ENCODE data around the gene MYBL2. TPM values are rescaled to one million over a fixed set of nuclear protein-coding genes. Genes with fewer than 3 reads are reported as not detected.

The MYBL2 gene
- total and polyA plus RNA-seq, 2 experiments from 2014 or later: 3.5 to 13.8 TPM

DNA sequence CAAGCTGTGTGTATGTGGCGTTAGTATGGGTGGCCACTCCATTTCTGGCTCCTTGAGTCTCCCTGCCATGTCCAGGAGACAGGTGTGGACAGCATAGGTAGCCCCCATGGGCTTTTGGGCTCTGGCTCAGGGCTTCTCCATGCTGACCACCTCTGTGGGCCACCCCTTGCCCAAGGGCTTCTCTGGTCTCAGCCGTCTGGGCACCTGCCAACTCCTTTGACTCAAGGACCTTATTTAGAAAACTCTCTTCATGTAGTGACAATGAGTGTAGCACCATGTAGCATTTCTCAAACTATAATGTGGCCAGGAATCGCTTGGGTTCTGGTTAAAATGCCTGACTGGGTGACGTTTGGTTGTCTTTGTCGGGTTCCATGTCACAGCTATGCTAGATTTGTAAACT is 65.0 kb downstream of the MYBL2 start:
- H3K9me2 ChIP-seq (replicated peaks; ENCODE audit: insufficient read depth): no peaks in the 10 kb centered on the region
- WGBS (ENCODE audit: low lambda C conversion rate, missing lambda C conversion rate): 79% methylated on average over 5 of the region's 5 CpGs
- H3K9me3 ChIP-seq (ENCODE audit: low read depth): no peaks in the 10 kb centered on the region
- H4K20me1 ChIP-seq (ENCODE audit: insufficient read depth, poor library complexity, severe bottlenecking): no peaks in the 10 kb centered on the region
- H3K36me3 ChIP-seq (replicated peaks; ENCODE audit: insufficient read depth, low read depth): no peaks in the 10 kb centered on the region
- no peaks in the 10 kb centered on the region for H3K27me3 ChIP-seq
- H3K4me2 ChIP-seq: no peak overlapping the region
- H3K4me3 ChIP-seq: no peak overlapping the region
- H2AFZ ChIP-seq: no peak overlapping the region
- TF ChIP-seq, protein P1, sequence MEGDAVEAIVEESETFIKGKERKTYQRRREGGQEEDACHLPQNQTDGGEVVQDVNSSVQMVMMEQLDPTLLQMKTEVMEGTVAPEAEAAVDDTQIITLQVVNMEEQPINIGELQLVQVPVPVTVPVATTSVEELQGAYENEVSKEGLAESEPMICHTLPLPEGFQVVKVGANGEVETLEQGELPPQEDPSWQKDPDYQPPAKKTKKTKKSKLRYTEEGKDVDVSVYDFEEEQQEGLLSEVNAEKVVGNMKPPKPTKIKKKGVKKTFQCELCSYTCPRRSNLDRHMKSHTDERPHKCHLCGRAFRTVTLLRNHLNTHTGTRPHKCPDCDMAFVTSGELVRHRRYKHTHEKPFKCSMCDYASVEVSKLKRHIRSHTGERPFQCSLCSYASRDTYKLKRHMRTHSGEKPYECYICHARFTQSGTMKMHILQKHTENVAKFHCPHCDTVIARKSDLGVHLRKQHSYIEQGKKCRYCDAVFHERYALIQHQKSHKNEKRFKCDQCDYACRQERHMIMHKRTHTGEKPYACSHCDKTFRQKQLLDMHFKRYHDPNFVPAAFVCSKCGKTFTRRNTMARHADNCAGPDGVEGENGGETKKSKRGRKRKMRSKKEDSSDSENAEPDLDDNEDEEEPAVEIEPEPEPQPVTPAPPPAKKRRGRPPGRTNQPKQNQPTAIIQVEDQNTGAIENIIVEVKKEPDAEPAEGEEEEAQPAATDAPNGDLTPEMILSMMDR (IDR thresholded peaks at IDR 0.05; ENCODE audit: poor library complexity): no peak
- no peak for TF ChIP-seq EZH2phosphoT487 (IDR thresholded peaks at IDR 0.05; ENCODE audit: low read depth, severe bottlenecking, unreplicated experiment)
- no peak for TF ChIP-seq EZH2 (IDR thresholded peaks at IDR 0.05; ENCODE audit: borderline replicate concordance)
- DNase-seq (ENCODE audit: low spot score): no peak
- H3K4me1 ChIP-seq (ENCODE audit: insufficient read depth): no peaks in the 10 kb centered on the region
- no peaks in the 10 kb centered on the region for H3K79me2 ChIP-seq
- no peak overlapping the region for H3K27ac ChIP-seq

DNA sequence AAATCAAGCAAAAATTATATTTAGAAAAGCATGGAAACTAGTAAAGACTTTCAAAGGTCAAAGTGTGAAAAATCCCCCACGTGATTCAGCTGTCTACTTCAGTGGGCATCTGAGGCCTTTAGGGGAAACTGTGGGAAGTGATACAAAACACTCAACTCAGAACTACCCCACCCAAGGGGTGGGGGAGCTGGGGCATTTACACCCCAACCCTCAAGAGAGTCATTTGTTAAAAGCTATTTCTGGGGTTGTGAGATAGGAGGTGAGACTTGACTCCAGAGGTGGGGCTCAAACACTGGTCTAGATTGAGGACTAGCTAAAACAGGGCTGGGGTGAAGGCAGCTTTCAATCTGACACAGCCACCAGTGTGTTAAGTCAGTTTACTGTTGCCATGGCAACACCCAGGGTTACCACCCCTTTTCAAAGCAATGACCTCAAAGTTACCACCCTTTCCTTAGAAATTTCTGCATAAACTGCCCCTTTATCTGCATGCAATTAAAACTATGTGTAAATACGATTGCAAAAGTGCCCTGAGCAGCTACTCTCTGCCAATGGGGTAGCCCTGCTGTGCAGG is 69.8 kb downstream of the MYBL2 start:
- Histone ChIP-seq H3K4me2 (no peak overlapping the region), H3K9me3 (ENCODE audit: low read depth) (no peaks in the 10 kb centered on the region), H3K4me1 (ENCODE audit: insufficient read depth) (no peaks in the 10 kb centered on the region), H3K9me2 (replicated peaks; ENCODE audit: insufficient read depth) (no peaks in the 10 kb centered on the region), H3K4me3 (no peak overlapping the region), H3K36me3 (replicated peaks; ENCODE audit: insufficient read depth, low read depth) (no peaks in the 10 kb centered on the region), H3K79me2 (no peaks in the 10 kb centered on the region), H3K27me3 (no peaks in the 10 kb centered on the region), H3K27ac (no peak overlapping the region), H4K20me1 (ENCODE audit: insufficient read depth, poor library complexity, severe bottlenecking) (no peaks in the 10 kb centered on the region), H2AFZ (no peak overlapping the region)
- WGBS (ENCODE audit: low lambda C conversion rate, missing lambda C conversion rate): 60% methylated on average over 2 of the region's 2 CpGs
- DNase-seq (ENCODE audit: low spot score): peak; percentile 23
- no peak for TF ChIP-seq EZH2phosphoT487 (IDR thresholded peaks at IDR 0.05; ENCODE audit: low read depth, severe bottlenecking, unreplicated experiment)
- TF ChIP-seq EZH2 (IDR thresholded peaks at IDR 0.05; ENCODE audit: borderline replicate concordance): no peak
- TF ChIP-seq, protein P1 (IDR thresholded peaks at IDR 0.05; ENCODE audit: poor library complexity): no peak

DNA sequence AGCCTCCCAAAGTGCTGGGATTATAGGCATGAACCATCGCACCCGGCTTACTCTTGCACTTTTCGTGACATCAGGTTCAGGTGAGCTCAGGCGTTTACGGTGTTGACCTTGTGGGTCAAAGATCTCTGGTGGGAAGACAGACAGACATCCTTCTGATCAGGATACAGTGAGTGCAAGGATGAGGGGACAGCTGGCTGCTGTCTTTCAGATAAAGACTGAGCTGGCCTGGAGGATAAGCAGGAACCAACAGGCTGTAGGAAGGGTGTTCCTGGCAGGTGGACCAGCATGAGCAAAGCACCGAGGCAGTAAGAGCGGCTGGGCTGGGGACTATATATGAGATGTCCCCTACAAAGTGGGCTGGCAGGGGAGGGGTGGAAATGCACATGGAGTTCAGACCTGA is 71.0 kb downstream of the MYBL2 start:
- H4K20me1 ChIP-seq (ENCODE audit: insufficient read depth, poor library complexity, severe bottlenecking): no peaks in the 10 kb centered on the region
- DNase-seq (ENCODE audit: low spot score): no peak
- H3K36me3 ChIP-seq (replicated peaks; ENCODE audit: insufficient read depth, low read depth): no peaks in the 10 kb centered on the region
- WGBS (ENCODE audit: low lambda C conversion rate, missing lambda C conversion rate): 89% methylated on average over 7 of the region's 7 CpGs
- no peaks in the 10 kb centered on the region for H3K27me3 ChIP-seq
- H3K79me2 ChIP-seq: no peaks in the 10 kb centered on the region
- H3K27ac ChIP-seq: no peak overlapping the region
- H3K9me2 ChIP-seq (replicated peaks; ENCODE audit: insufficient read depth): no peaks in the 10 kb centered on the region
- TF ChIP-seq EZH2phosphoT487 (IDR thresholded peaks at IDR 0.05; ENCODE audit: low read depth, severe bottlenecking, unreplicated experiment) (no peak), EZH2 (IDR thresholded peaks at IDR 0.05; ENCODE audit: borderline replicate concordance) (no peak)
- TF ChIP-seq, protein P1 (IDR thresholded peaks at IDR 0.05; ENCODE audit: poor library complexity): no peak
- H3K4me3 ChIP-seq: no peak overlapping the region
- H3K4me2 ChIP-seq: no peak overlapping the region
- no peak overlapping the region for H2AFZ ChIP-seq
- H3K4me1 ChIP-seq (ENCODE audit: insufficient read depth): no peaks in the 10 kb centered on the region
- H3K9me3 ChIP-seq (ENCODE audit: low read depth): no peaks in the 10 kb centered on the region
